Epithelial cell of esophagus (primary cell): ENCODE measurements around the gene ETS1.

ENCODE experiments used
- DNase-seq: peaks from one replicate; pipeline ENCODE4 v3.0.0; 2010; ENCODE audit warnings: low read depth
- H3K4me3 ChIP-seq: 2 replicates; pipeline ENCODE4 v1.5.1; 2011; ENCODE audit warnings: mild to moderate bottlenecking, low read length, control low read depth
- CTCF ChIP-seq: IDR thresholded peaks from 2 replicates; pipeline ENCODE4 v1.5.1; 2011; ENCODE audit warnings: low read depth, mild to moderate bottlenecking, low read length, control low read depth, inconsistent platforms; ENCODE audit not compliant: insufficient read depth; ENCODE audit errors: missing control alignments

ETS1 gene

GRCh38 chr11:128520206-128520887 lies 67.0 kb downstream of the ETS1 start:
- peak overlapping the region; percentile 75 for H3K4me3 ChIP-seq
- DNase-seq = no peak

GRCh38 chr11:128519338-128519737 lies 68.0 kb downstream of the ETS1 start:
- no peak overlapping the region for H3K4me3 ChIP-seq
- no peak for TF ChIP-seq CTCF
- no peak for DNase-seq

More at GRCh38 chr11:128520206-128520887, 67.0 kb downstream of the ETS1 start:
- no peak for TF ChIP-seq CTCF

- no peak for DNase-seq
- TF ChIP-seq CTCF = no peak
- H3K4me3 ChIP-seq = no peak overlapping the region
These were observed 68.7 kb downstream of the ETS1 start for GRCh38 chr11:128518493-128519207.

- no peak overlapping the region for H3K4me3 ChIP-seq
- no peak for TF ChIP-seq CTCF
- no peak for DNase-seq
These were observed 69.7 kb downstream of the ETS1 start for GRCh38 chr11:128517451-128518230.

- no peak for TF ChIP-seq CTCF
- no peak overlapping the region for H3K4me3 ChIP-seq
- no peak for DNase-seq
These were observed 70.5 kb downstream of the ETS1 start for GRCh38 chr11:128516886-128517285.

GRCh38 chr11:128515826-128516778 lies 71.3 kb downstream of the ETS1 start:
- DNase-seq = no peak
- no peak overlapping the region for H3K4me3 ChIP-seq
- no peak for TF ChIP-seq CTCF
